Smooth muscle cell (in vitro differentiated cells): ENCODE results near the gene BBS9. TPM values are rescaled to one million over a fixed set of nuclear protein-coding genes. Genes with fewer than 3 reads are reported as not detected.
"Not testable (repeated sequence)": the region's sequence is repeated elsewhere in the genome, so short reads cannot be mapped to it uniquely, and the experiment has no call there.

Source experiments
- DNase-seq: peaks from one replicate; lab custom pipeline; 2025; ENCODE audit not compliant: unreplicated experiment; lab: John Stamatoyannopoulos, UW
- H2AFZ ChIP-seq: fragments of 200-600 bp; sonication (generic); 2 replicates; pipeline ENCODE4 v1.6.0; 2016; ENCODE audit warnings: antibody characterized with exemption, low read depth, mild to moderate bottlenecking
- H3F3A ChIP-seq: fragments of 200-600 bp; sonication (generic); 2 replicates; pipeline ENCODE4 v1.6.0; 2017; ENCODE audit warnings: antibody characterized with exemption, low read depth
- H3K27ac ChIP-seq: fragments of 200-600 bp; sonication (generic); 2 replicates; pipeline ENCODE4 v1.5.1; 2016; ENCODE audit warnings: low read depth, mild to moderate bottlenecking
- H3K27me3 ChIP-seq: fragments of 200-600 bp; sonication (generic); 2 replicates; pipeline ENCODE4 v1.6.1; 2016; ENCODE audit warnings: low read depth, mild to moderate bottlenecking
- H3K36me3 ChIP-seq: fragments of 200-600 bp; sonication (generic); 2 replicates; pipeline ENCODE4 v1.5.1; 2016; ENCODE audit warnings: low read depth
- H3K4me1 ChIP-seq: fragments of 200-600 bp; sonication (generic); 2 replicates; pipeline ENCODE4 v1.5.1; 2016; ENCODE audit warnings: low read depth
- H3K4me2 ChIP-seq: fragments of 200-600 bp; sonication (generic); 2 replicates; pipeline ENCODE4 v1.6.0; 2016; ENCODE audit warnings: mild to moderate bottlenecking
- H3K4me3 ChIP-seq: fragments of 200-600 bp; sonication (generic); 2 replicates; pipeline ENCODE4 v1.5.1; 2016; ENCODE audit warnings: mild to moderate bottlenecking
- H3K79me2 ChIP-seq: fragments of 200-600 bp; sonication (generic); 2 replicates; pipeline ENCODE4 v1.6.0; 2016; ENCODE audit warnings: low read depth, mild to moderate bottlenecking
- H3K9ac ChIP-seq: fragments of 200-600 bp; sonication (generic); 2 replicates; pipeline ENCODE4 v1.6.0; 2016; ENCODE audit warnings: low read depth
- H3K9me3 ChIP-seq: fragments of 200-600 bp; sonication (generic); replicated peaks from 2 replicates; pipeline ENCODE4 v1.5.1; 2016; ENCODE audit warnings: low read depth
- H4K20me1 ChIP-seq: fragments of 200-600 bp; sonication (generic); 2 replicates; pipeline ENCODE4 v1.6.0; 2016; ENCODE audit warnings: low read depth
- WGBS: methylation state at CpG from one replicate; pipeline ENCODE4 v1.1.7; 2016; ENCODE audit warnings: low lambda C conversion rate; 5-methylcytosine and 5-hydroxymethylcytosine counted together
- polyA plus RNA-seq: library from polyadenylated mRNA; unstranded; fragments of >200 nt; fragmentation: Nextera tagmentation; extraction: Ambion mirVana; gene quantifications from 2 replicates; pipeline ENCODE4 v1.2.1, GENCODE V29; 2016
- total RNA-seq: library from RNA; depleted of rRNA; stranded (reverse); fragments of >200 nt; gene quantifications from 2 replicates; pipeline ENCODE4 v1.2.3, GENCODE V29; 2014
- TF ChIP-seq, protein P1 (sequence below): fragments of 200-600 bp; sonication (generic); IDR thresholded peaks from 2 replicates; pipeline ENCODE4 v1.5.1; 2017; ENCODE audit warnings: borderline replicate concordance, mild to moderate bottlenecking, antibody characterized with exemption; ENCODE audit not compliant: insufficient read depth, poor library complexity, severe bottlenecking

The BBS9 gene
- total and polyA plus RNA-seq, 2 experiments from 2014 or later: 12.8 to 19.6 TPM

DNA sequence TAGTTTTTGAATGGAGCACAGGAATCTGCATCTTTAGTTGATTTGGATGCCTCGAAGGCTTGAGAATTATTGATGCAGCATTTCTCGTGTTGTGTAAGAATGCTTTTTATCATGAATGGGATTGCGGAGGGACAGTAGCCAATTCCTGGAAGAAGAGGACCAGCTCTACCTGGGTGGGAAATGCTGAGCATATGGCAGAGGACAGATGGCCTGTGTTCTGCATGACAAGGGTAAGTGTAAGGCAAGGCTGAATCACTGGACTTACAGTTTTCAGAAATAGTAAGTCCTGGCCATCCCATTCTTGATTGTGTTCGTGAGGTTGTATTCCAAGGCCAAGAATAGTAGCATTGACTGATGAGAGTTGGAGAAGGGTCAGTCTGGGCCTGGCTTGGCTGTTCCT lies 36.1 kb upstream of the BBS9 start:
- DNase-seq: no peak
- Histone ChIP-seq H3K4me2 (no peak overlapping the region), H3K4me3 (no peak overlapping the region), H3K9me3 (no peaks in the 10 kb centered on the region), H3K79me2 (no peaks in the 10 kb centered on the region), H3K36me3 (peaks cover 23% of the 10 kb centered on the region), H3K27ac (no peak overlapping the region), H3K27me3 (no peaks in the 10 kb centered on the region), H4K20me1 (no peaks in the 10 kb centered on the region), H3K9ac (no peak overlapping the region), H2AFZ (no peak overlapping the region), H3K4me1 (no peaks in the 10 kb centered on the region), H3F3A (peaks cover 3% of the 10 kb centered on the region)
- WGBS: 98% methylated on average over 4 of the region's 4 CpGs
- TF ChIP-seq, protein P1, sequence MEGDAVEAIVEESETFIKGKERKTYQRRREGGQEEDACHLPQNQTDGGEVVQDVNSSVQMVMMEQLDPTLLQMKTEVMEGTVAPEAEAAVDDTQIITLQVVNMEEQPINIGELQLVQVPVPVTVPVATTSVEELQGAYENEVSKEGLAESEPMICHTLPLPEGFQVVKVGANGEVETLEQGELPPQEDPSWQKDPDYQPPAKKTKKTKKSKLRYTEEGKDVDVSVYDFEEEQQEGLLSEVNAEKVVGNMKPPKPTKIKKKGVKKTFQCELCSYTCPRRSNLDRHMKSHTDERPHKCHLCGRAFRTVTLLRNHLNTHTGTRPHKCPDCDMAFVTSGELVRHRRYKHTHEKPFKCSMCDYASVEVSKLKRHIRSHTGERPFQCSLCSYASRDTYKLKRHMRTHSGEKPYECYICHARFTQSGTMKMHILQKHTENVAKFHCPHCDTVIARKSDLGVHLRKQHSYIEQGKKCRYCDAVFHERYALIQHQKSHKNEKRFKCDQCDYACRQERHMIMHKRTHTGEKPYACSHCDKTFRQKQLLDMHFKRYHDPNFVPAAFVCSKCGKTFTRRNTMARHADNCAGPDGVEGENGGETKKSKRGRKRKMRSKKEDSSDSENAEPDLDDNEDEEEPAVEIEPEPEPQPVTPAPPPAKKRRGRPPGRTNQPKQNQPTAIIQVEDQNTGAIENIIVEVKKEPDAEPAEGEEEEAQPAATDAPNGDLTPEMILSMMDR: no peak

DNA sequence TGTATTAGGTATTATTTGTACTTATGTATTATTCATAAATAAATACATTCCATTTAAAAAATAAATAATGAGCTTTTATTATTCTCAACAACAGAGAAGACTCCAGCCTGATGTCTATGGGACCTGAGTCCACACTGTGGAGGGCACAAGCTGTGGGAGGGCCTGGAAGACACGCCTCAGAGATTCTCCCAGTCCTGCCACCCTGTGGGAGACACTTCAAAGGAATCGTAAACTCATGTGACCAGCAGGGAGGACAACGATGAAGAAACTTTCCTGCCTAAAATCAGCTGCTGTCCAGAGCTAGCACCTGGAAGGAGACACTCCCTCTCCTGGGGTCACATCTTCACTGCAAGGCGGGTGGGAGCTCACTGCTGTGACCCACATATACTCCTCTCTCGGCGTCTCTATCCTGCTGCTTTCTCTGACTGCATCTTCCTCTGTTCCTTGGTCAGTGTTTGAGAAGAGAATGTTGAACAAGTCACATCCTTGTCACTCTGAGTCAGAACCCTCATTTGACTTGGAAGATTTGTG lies 34.6 kb upstream of the BBS9 start:
- not testable (repeated sequence) for H3F3A ChIP-seq, H4K20me1 ChIP-seq, H3K4me2 ChIP-seq, H3K9ac ChIP-seq, H2AFZ ChIP-seq, H3K9me3 ChIP-seq, H3K4me1 ChIP-seq, DNase-seq, H3K79me2 ChIP-seq, H3K27ac ChIP-seq, H3K27me3 ChIP-seq, H3K4me3 ChIP-seq
- 95% methylated on average over 6 of the region's 6 CpGs for whole genome bisulfite sequencing
- H3K36me3 ChIP-seq: peaks cover 29% of the 10 kb centered on the region

DNA sequence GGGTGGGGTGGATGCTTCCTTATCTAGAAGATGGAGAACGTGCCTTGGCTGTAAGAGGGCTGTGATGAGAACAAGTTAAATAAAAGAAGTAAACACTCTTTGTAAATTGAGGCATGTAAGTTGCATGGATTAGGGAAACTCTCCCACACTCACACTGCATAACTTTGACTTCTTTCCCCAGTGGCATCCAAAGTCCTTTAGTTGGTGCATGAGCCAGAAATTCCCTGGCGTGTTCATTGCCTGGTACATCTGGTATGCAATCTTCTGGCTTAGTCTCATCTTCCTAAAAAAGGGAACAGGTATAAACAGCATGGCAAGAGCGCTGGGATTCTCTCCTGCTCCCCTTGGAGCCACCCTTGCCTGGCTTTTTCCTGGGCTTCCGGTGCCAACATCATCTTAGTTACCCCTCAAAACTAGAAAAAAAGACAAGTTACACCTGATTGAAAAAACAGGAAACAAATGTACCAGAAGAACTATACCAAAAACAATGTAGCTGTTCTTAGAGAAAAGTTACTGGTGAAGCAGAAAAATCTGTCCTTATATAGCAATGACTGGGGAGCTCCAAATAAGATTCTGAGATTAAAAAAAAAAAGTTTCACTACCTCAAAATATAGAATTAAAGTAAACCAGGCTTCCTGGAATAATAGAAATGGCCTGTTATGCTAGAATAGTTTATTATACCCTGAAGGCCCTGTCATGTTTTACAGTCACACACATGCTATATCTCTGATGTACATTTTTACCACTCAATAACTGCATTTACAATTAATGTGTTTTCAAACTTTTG lies 30.0 kb upstream of the BBS9 start:
- H3K9me3 ChIP-seq: no peaks in the 10 kb centered on the region
- H3F3A ChIP-seq: peaks cover 3% of the 10 kb centered on the region
- H4K20me1 ChIP-seq: peaks cover 40% of the 10 kb centered on the region
- no peaks in the 10 kb centered on the region for H3K4me1 ChIP-seq
- no peak overlapping the region for H3K4me3 ChIP-seq
- no peak overlapping the region for H2AFZ ChIP-seq
- 82% methylated on average over 4 of the region's 4 CpGs for WGBS
- peaks cover 22% of the 10 kb centered on the region for H3K79me2 ChIP-seq
- no peak overlapping the region for H3K4me2 ChIP-seq
- H3K27me3 ChIP-seq: no peaks in the 10 kb centered on the region
- DNase-seq: no peak
- no peak overlapping the region for H3K27ac ChIP-seq
- TF ChIP-seq, protein P1: no peak
- peaks cover 34% of the 10 kb centered on the region for H3K36me3 ChIP-seq
- H3K9ac ChIP-seq: no peak overlapping the region

DNA sequence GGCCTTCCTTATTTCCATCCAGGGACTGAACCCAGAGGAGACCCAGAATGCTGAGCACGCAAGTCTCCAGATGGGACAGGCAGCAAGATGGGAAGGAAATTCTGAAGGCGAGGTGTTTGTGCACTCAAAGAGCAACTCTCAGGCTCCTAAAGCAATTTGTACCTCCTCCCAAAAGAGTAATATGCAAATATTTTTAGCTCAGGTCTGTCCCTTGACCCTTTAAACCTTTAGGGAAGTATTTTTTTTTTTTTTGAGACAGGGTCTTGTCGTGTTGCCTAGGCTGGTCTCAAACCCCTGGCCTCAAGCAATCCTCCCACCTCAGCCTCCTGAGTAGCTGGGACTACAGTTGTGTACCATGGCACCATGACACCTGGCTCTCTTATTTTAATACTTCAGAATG lies 28.6 kb upstream of the BBS9 start:
- H3K4me1 ChIP-seq: no peaks in the 10 kb centered on the region
- no peak overlapping the region for H3K4me3 ChIP-seq
- H2AFZ ChIP-seq: no peak overlapping the region
- no peaks in the 10 kb centered on the region for H3K27me3 ChIP-seq
- no peak overlapping the region for H3K4me2 ChIP-seq
- WGBS: 94% methylated on average over 3 of the region's 3 CpGs
- no peak for DNase-seq
- H3K9me3 ChIP-seq: no peaks in the 10 kb centered on the region
- peaks cover 52% of the 10 kb centered on the region for H4K20me1 ChIP-seq
- peaks cover 3% of the 10 kb centered on the region for H3F3A ChIP-seq
- H3K36me3 ChIP-seq: peaks cover 28% of the 10 kb centered on the region
- TF ChIP-seq, protein P1: no peak
- peaks cover 35% of the 10 kb centered on the region for H3K79me2 ChIP-seq
- H3K27ac ChIP-seq: no peak overlapping the region
- H3K9ac ChIP-seq: no peak overlapping the region
